ENCODE measurements around the gene MATR3. TPM values are rescaled to one million over a fixed set of nuclear protein-coding genes. Genes with fewer than 3 reads are reported as not detected.
A peak's percentile ranks its signal among the peaks of the same experiment; 100 is the strongest.

MATR3 gene
- total and polyA plus RNA-seq, 10 of the 15 experiments (the other 5 are each of a cell fraction or from before 2014, with no cell fraction given): 134 to 401 (median 221) TPM

DNA sequence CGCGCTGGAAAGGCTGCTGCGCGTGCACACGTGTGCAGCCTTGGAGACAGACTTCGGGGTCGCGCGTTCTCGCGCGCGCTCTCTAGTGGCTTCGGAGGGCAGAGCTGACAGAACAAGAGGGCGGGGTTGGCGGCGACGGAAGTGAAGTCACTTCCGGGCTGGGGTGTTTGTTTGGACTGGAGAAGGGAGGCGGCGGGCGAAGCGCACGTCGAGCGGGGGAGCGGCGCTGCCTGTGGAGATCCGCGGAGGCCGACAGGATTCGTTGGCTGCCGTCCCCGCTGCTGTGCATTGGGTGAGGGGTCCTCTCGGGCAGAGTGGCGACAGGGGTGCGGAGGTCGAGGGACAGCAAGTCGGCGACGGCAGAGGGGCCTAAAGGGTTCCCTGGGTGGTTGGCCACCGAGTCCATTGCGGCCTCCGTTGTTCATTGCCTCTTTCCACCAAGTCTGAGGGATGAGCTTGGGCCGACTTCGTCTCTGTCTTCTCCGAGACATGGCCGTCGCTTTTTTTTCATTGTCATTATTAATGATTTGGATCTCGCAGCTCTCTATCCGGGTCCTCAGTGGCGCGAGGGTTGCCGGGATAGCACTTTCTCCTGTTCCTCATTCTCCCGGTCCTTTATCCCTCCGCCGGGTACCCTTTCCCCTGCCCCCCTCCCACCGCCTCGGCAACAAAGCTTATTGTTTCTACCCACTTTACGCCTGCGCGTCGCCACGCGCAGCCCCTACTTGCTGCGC lies 48.3 kb downstream of the MATR3 start, which contains the start of gene PAIP2 (continued):
- TF ChIP-seq, protein P1, sequence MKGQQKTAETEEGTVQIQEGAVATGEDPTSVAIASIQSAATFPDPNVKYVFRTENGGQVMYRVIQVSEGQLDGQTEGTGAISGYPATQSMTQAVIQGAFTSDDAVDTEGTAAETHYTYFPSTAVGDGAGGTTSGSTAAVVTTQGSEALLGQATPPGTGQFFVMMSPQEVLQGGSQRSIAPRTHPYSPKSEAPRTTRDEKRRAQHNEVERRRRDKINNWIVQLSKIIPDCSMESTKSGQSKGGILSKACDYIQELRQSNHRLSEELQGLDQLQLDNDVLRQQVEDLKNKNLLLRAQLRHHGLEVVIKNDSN (IDR thresholded peaks at IDR 0.05; ENCODE audit: borderline replicate concordance, extremely low read length, insufficient read depth, low read depth, low read length): peak; percentile 59
- peak; percentile 19; the same call in 1 of the 2 replicates for TF ChIP-seq BCL11A (IDR thresholded peaks at IDR 0.05; ENCODE audit: low read depth, low read length)
- 0 out of 2 replicates have a peak, but pooled peaks have one; percentile 30 for TF ChIP-seq PAX8 (IDR thresholded peaks at IDR 0.05)
- TF ChIP-seq EED (IDR thresholded peaks at IDR 0.05; ENCODE audit: low read depth): peak; percentile 39; the same call in 1 of the 2 replicates
- peak; percentile 65; the same call in 1 of the 2 replicates for TF ChIP-seq RCOR1 (conservative IDR thresholded peaks at IDR 0.05; ENCODE audit: low read depth, low read length)
- TF ChIP-seq, protein P2, sequence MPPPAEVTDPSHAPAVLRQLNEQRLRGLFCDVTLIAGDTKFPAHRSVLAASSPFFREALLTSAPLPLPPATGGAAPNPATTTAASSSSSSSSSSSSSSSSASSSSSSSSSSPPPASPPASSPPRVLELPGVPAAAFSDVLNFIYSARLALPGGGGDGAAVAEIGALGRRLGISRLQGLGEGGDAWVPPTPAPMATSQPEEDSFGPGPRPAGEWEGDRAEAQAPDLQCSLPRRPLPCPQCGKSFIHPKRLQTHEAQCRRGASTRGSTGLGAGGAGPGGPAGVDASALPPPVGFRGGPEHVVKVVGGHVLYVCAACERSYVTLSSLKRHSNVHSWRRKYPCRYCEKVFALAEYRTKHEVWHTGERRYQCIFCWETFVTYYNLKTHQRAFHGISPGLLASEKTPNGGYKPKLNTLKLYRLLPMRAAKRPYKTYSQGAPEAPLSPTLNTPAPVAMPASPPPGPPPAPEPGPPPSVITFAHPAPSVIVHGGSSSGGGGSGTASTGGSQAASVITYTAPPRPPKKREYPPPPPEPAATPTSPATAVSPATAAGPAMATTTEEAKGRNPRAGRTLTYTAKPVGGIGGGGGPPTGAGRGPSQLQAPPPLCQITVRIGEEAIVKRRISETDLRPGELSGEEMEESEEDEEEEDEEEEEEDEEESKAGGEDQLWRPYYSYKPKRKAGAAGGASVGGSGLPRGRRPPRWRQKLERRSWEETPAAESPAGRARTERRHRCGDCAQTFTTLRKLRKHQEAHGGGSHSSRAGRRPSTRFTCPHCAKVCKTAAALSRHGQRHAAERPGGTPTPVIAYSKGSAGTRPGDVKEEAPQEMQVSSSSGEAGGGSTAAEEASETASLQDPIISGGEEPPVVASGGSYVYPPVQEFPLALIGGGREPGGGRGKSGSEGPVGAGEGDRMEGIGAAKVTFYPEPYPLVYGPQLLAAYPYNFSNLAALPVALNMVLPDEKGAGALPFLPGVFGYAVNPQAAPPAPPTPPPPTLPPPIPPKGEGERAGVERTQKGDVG (CRISPR knock-in tag; IDR thresholded peaks at IDR 0.05): no peak
- TF ChIP-seq, protein P3, sequence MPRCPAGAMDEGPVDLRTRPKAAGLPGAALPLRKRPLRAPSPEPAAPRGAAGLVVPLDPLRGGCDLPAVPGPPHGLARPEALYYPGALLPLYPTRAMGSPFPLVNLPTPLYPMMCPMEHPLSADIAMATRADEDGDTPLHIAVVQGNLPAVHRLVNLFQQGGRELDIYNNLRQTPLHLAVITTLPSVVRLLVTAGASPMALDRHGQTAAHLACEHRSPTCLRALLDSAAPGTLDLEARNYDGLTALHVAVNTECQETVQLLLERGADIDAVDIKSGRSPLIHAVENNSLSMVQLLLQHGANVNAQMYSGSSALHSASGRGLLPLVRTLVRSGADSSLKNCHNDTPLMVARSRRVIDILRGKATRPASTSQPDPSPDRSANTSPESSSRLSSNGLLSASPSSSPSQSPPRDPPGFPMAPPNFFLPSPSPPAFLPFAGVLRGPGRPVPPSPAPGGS (IDR thresholded peaks at IDR 0.05; ENCODE audit: borderline replicate concordance, insufficient read depth, low read depth, low read length, poor library complexity, severe bottlenecking): peak; percentile 58
- no peak for TF ChIP-seq ASH2L (IDR thresholded peaks at IDR 0.05; ENCODE audit: borderline replicate concordance, low read depth)
- peak; percentile 97 for TF ChIP-seq POLR2A (IDR thresholded peaks at IDR 0.05; ENCODE audit: low read depth, low read length)
- peak; percentile 12; the same call in 1 of the 2 replicates for TF ChIP-seq MEF2A (IDR thresholded peaks at IDR 0.05; ENCODE audit: insufficient read depth, low read depth, low read length)
- TF ChIP-seq SPI1 (IDR thresholded peaks at IDR 0.05; ENCODE audit: borderline replicate concordance, insufficient read depth, low read depth, low read length): peak; percentile 46; the same call in 1 of the 2 replicates
- TF ChIP-seq NFXL1 (IDR thresholded peaks at IDR 0.05; ENCODE audit: borderline replicate concordance): no peak
- TF ChIP-seq ETV6 (conservative IDR thresholded peaks at IDR 0.05 in 1 of 2, IDR thresholded peaks at IDR 0.05 in 1 of 2; ENCODE audit: borderline replicate concordance in 1 of 2, low read depth in 1 of 2): 0 out of 4 replicates have a peak, but pooled peaks of 1 of the 2 experiments have one; percentile 18
- no peak for TF ChIP-seq ZSCAN29 (IDR thresholded peaks at IDR 0.05)
- TF ChIP-seq TAF1 (IDR thresholded peaks at IDR 0.05; ENCODE audit: borderline replicate concordance, low read depth, low read length): 0 out of 2 replicates have a peak, but pooled peaks have one; percentile 52
- no peak for TF ChIP-seq KAT2A (conservative IDR thresholded peaks at IDR 0.05; ENCODE audit: control insufficient read depth, low read depth, low read length)
- peak; percentile 63 for TF ChIP-seq SMARCA5 (IDR thresholded peaks at IDR 0.05)
- TF ChIP-seq MXI1 (IDR thresholded peaks at IDR 0.05; ENCODE audit: low read depth, low read length): peak; percentile 91
- TF ChIP-seq ZNF622 (IDR thresholded peaks at IDR 0.05): no peak
- TF ChIP-seq BHLHE40 (IDR thresholded peaks at IDR 0.05; ENCODE audit: borderline replicate concordance in 1 of 2, low read depth in 2 of 2, low read length in 1 of 2): peak; percentile 87 to 92
- TF ChIP-seq, protein P4, sequence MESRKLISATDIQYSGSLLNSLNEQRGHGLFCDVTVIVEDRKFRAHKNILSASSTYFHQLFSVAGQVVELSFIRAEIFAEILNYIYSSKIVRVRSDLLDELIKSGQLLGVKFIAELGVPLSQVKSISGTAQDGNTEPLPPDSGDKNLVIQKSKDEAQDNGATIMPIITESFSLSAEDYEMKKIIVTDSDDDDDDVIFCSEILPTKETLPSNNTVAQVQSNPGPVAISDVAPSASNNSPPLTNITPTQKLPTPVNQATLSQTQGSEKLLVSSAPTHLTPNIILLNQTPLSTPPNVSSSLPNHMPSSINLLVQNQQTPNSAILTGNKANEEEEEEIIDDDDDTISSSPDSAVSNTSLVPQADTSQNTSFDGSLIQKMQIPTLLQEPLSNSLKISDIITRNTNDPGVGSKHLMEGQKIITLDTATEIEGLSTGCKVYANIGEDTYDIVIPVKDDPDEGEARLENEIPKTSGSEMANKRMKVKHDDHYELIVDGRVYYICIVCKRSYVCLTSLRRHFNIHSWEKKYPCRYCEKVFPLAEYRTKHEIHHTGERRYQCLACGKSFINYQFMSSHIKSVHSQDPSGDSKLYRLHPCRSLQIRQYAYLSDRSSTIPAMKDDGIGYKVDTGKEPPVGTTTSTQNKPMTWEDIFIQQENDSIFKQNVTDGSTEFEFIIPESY (IDR thresholded peaks at IDR 0.05): no peak
- peak; percentile 90 for TF ChIP-seq NRF1 (conservative IDR thresholded peaks at IDR 0.05; ENCODE audit: low read depth, low read length)
